ENCODE measurements around the gene SOWAHB.
"Not testable (repeated sequence)": the region's sequence is repeated elsewhere in the genome, so short reads cannot be mapped to it uniquely, and the experiment has no call there.

Gene SOWAHB

GRCh38 chr4:76896048-76896447 is 1.9 kb downstream of the SOWAHB start:
- DNase-seq (ENCODE audit: low read depth in 2 of 2) = no peak

DNA sequence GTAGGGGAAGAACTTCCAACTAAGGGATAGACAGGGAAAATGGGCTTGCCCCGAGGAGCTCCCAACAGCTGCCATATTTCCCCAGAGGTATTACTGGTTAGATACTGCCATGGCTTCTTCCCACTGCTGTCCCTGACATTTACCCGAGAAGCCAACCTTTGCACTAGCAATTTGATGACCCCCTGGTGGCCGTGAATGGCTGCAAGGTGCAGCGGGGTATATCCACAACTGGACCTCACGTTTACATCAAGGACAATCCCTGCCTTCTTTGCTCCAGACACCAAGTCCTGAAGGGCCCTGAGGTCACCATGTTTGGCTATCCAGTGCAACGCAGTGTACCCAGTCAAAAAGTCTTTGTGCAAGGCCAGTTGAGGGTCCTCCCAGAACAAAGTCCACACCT is 2.3 kb downstream of the SOWAHB start:
- no peak for DNase-seq (ENCODE audit: low read depth in 2 of 2)

GRCh38 chr4:76894537-76895255 is 3.2 kb downstream of the SOWAHB start:
- DNase-seq (ENCODE audit: low read depth in 2 of 2) = peak in 1 of 2 experiments; percentile 26

DNA sequence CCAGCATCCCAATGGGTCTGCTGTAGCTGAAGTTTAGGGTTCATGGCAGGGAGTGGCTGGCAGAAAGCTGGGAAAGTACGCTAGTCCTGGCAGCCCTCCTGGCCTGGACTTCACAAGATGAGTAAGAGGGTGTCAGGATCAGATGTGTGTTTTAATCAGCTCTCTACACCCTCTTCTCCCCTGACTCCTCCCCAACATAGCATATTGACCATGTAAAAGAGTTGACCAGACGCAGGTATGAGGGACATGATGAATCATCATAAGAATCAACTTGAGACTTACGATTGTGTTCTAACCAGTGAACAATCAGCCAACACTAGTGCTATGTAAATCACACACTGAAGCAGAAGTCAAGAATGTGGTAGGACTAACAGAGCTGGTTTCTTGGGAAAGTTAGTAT is 5.3 kb downstream of the SOWAHB start:
- DNase-seq (ENCODE audit: low read depth in 2 of 2) = no peak

DNA sequence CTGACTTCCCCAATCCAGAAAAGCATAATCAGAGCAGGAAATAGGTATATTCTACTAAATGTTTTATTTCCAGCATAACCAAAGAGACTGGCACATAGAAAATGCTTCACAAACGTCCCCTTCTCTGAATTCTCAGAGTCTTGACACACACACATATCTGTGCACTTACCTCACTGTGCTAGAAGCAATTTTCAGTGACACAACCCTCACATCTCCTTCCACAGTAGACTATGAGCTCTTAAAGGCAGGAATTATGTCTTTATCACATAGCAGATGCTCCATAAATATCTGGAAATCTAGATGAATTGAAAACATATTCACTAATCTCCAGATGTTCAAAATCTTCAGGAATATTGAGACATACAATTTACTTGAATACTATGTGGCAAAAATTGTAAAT is 5.9 kb downstream of the SOWAHB start:
- DNase-seq (ENCODE audit: low read depth in 2 of 2) = no peak

DNA sequence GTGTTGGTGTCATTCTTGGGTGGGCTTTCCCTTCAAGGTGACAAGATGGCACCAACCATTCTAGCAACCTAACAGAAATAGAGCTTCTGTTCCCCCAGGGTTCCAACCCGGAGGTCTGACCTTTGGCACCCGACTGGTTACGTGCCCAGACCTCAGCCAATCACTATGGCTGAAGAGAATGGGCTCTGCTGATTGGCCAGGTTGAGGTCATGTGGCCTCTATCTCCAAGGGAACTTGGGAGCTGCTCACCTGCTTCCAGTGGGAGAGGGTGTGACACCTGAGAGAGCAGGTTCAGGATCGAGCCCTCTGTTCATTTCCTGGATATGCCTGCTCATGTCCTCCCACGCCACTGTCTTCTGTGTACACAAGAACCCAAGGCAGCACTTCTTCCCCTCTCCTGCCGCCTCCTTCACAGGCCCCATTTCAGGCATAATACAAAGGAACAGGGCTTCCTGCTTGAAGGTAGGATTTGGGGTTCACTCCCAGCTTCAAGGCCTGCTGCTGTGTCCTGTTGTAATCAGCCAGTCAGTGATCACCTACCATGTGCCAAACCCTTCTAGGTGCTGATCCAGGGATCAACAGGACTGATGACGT is 11.0 kb downstream of the SOWAHB start:
- DNase-seq (ENCODE audit: low read depth in 2 of 2) = no peak

DNA sequence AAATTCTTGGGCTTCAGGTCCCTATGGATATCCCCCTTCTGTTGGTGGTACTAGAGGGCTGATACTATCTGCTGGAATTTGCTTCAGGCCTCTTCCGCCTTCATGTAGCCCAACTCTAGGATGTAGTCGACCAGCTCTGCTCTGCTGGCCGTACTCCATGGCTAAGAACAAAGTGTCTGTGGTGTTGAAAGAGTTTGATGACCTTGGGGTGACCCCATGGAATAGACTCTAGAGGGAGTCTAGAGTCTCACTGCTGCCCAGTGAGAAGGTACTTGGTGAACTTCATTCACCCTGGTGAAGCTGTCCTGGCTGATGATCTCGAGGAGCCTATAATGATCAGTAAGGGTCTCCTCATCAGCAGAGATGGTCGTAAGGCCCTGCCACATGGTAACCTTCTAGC is 11.7 kb downstream of the SOWAHB start:
- DNase-seq (ENCODE audit: low read depth in 2 of 2) = no peak

GRCh38 chr4:76883147-76883546 is 14.8 kb downstream of the SOWAHB start:
- DNase-seq (ENCODE audit: low read depth in 2 of 2) = peak in 1 of 2 experiments; percentile 23

DNA sequence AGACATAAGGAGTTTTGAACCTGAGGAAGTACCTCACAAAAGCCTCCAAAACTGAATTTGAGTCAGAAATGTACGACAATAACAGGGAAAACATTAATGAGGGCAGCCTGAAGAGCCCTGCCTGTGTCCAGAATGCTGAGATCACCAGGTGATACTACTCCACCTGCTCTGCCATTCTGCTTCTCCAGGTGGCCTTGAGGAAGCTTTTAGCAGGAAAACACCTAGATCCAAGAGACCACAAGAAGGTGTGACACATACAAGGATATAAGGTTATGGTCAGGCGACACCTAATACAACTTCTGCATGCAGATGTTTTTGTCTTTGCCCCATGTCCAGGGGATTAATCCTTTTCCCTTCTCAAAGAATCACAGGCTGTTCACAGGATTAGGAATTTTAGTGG is 15.3 kb downstream of the SOWAHB start:
- DNase-seq (ENCODE audit: low read depth in 2 of 2) = no peak

DNA sequence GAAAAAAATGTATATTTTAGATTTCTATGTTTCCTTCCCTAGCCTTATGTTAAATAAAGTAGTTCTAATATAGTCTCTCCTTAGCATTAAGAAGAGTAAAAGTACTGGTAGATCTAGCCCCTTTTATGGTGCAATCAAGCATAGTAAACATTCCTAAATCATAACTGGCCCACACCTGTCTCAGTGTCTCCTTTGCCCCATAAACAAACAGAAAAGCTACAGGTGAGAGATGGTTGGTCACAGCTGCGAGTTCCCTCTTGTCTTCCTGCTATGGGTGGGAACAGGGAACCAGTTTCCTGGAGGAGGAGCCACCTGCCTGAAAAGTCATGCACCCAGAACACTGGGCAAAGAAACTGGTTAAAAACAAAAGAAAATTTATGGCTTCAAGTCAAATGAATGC is 16.6 kb downstream of the SOWAHB start:
- DNase-seq (ENCODE audit: low read depth in 2 of 2) = no peak

GRCh38 chr4:76879731-76880364 is 18.1 kb downstream of the SOWAHB start:
- no peak for DNase-seq (ENCODE audit: low read depth in 2 of 2)

DNA sequence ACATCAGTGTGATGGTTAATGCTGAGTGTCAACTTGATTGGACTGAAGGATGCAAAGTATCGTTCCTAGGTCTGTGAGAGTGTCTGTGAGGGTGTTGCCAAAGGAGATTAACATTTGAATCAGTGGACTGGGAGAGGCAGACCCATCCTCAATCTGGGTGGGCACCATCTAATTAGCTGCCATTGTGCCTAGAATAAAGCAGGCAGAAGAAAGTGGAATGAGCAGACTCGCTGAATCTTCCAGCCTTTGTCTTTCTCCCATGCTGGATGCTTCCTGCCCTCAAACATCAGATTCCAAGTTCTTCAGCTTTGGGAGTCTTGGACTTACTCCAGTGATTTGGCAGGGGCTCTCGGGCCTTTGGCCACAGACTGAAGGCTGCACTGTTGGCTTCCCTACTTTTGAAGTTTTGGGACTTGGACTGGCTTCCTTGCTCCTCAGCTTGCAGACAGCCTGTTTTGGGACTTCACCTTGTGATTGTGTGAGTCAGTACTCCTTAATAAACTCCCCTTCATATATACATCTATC is 19.2 kb downstream of the SOWAHB start:
- not testable (repeated sequence) for DNase-seq (ENCODE audit: low read depth in 2 of 2)

DNA sequence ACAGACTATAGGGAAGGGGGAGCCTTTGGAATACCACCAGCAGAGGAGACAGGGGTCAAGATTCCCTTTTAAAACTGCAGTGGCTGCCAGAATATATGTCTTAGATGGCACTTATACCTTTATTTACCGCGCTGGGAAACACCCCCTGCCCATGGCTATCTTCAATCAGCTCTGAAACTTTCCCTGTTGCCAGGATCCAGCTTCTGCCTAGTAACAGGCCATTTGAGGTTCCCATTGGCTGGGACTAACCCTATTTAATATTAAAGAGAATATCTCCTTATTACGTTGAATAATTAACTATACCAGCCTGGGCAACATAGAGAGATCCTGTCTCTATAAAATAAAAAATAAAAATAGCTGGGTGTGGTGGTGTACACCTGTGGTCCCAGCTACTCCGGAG is 23.8 kb downstream of the SOWAHB start:
- no peak for DNase-seq (ENCODE audit: low read depth in 2 of 2)

- no peak for DNase-seq (ENCODE audit: low read depth in 2 of 2)
Observed at GRCh38 chr4:76873495-76873894, 24.4 kb downstream of the SOWAHB start.

- DNase-seq (ENCODE audit: low read depth in 2 of 2) = no peak
Observed at GRCh38 chr4:76872556-76872955, 25.4 kb downstream of the SOWAHB start.

- not testable (repeated sequence) for DNase-seq (ENCODE audit: low read depth in 2 of 2)
Observed at GRCh38 chr4:76868780-76869179, 29.2 kb downstream of the SOWAHB start.

DNA sequence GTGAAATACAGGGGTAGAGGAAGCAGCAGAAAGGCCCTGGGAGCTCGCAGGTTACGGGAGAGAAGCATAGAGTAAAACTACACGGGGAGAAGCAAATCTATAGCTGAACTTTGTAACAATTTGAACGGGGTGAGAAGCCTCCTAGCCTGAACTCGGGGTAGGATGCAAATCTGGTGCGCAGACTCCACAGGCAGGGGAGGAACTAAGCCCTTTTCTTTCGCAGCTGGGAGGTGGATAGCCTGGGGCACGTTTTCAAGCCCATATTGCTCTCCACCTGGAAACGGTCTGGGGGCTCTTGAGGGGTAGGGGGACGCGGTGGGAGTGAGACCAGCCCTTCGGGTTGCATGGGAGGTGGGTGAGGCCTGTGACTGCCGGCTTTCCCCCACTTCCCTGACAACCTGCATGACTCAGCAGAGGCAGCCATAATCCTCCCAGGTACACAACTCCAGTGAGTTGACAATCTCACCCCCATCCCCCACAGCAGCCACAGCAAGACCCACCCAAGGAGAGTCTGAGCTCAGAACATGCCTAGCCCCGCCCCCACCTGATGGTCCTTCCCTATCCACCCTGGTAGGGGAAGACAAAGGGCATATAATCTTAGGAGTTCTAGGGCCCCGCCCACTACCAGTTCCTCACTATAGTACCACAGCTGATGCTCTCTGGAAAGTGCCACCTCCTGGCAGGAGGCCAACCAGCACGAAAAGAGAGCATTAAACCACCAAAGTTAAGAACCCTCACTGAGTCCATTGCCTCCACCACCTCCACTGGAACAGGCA is 29.9 kb downstream of the SOWAHB start:
- no peak for DNase-seq (ENCODE audit: low read depth in 2 of 2)

- DNase-seq (ENCODE audit: low read depth in 2 of 2) = no peak
Observed at GRCh38 chr4:76867377-76867776, 30.6 kb downstream of the SOWAHB start.

DNA sequence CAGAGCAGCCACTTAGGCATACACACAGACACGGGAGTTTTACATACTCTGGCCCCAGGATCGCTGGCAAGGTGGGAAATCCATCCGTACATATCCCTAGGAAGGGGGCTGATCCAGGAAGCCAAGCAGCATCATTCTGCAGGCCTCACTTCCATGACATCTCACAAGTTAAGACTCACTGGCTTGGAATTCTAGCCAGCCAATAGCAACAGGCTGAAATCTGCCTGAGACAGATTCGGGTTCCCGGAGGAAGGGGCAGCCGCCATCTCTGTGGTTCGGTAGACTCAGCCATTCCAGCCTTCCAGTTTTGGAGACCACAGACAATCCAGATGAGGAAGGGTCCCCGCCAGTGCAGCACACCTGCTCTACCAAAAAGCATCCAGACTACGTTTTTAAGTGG is 31.3 kb downstream of the SOWAHB start:
- DNase-seq (ENCODE audit: low read depth in 2 of 2) = no peak

GRCh38 chr4:76858319-76858718 is 39.6 kb downstream of the SOWAHB start:
- no peak for DNase-seq (ENCODE audit: low read depth in 2 of 2)

- no peak for DNase-seq (ENCODE audit: low read depth in 2 of 2)
Observed at GRCh38 chr4:76857074-76857409, 40.9 kb downstream of the SOWAHB start.

Data from fibroblast of skin of left biceps (primary cell).